Neural cell (in vitro differentiated cells): ENCODE results near the gene ZNF280C. TPM values are rescaled to one million over a fixed set of nuclear protein-coding genes. Genes with fewer than 3 reads are reported as not detected.

Experiments
- H2AFZ ChIP-seq: fragments of 200-600, 300-800 bp; sonication (generic), shearing (Covaris generic); 2 replicates; pipeline ENCODE4 v1.6.0; 2014; ENCODE audit warnings: low read depth, mild to moderate bottlenecking, antibody characterized with exemption, low read length, moderate library complexity
- H3F3A ChIP-seq: fragments of 200-600 bp; shearing (Covaris generic); 2 replicates; pipeline ENCODE4 v1.6.1; 2016; ENCODE audit warnings: mild to moderate bottlenecking, moderate library complexity, mixed read lengths, antibody characterized with exemption, low read length; ENCODE audit not compliant: insufficient read depth, poor library complexity, severe bottlenecking
- H3K27ac ChIP-seq: fragments of 200-600, 300-800 bp; sonication (generic), shearing (Covaris generic); 2 replicates; pipeline ENCODE4 v1.5.1; 2014; ENCODE audit warnings: mild to moderate bottlenecking, low read length, moderate library complexity
- H3K27me3 ChIP-seq: fragments of 300-800, 200-600 bp; sonication (generic), shearing (Covaris generic); 2 replicates; pipeline ENCODE4 v1.6.0; 2014; ENCODE audit warnings: mild to moderate bottlenecking, low read depth, low read length, moderate library complexity; ENCODE audit not compliant: insufficient read depth
- H3K36me3 ChIP-seq: fragments of 300-800, 200-600 bp; sonication (generic), shearing (Covaris generic); 2 replicates; pipeline ENCODE4 v1.5.1; 2014; ENCODE audit warnings: mild to moderate bottlenecking, antibody characterized with exemption, low read length, moderate library complexity; ENCODE audit not compliant: insufficient read depth
- H3K4me2 ChIP-seq: fragments of 300-800, 200-600 bp; sonication (generic), shearing (Covaris generic); 2 replicates; pipeline ENCODE4 v1.6.0; 2014; ENCODE audit warnings: mild to moderate bottlenecking, low read length
- H3K4me3 ChIP-seq: fragments of 300-800, 200-600 bp; sonication (generic), shearing (Covaris generic); 2 replicates; pipeline ENCODE4 v1.5.1; 2014; ENCODE audit warnings: mild to moderate bottlenecking, low read length, moderate library complexity
- H3K79me2 ChIP-seq: fragments of 200-600 bp; shearing (Covaris generic); replicated peaks from 2 replicates; pipeline ENCODE4 v1.6.0; 2014; ENCODE audit warnings: mild to moderate bottlenecking, low read length, moderate library complexity; ENCODE audit not compliant: insufficient read depth
- H3K9ac ChIP-seq: fragments of 300-800, 200-600 bp; sonication (generic), shearing (Covaris generic); 2 replicates; pipeline ENCODE4 v1.6.1; 2016; ENCODE audit warnings: mild to moderate bottlenecking, low read length, mixed read lengths
- H3K9me2 ChIP-seq: fragments of 200-600 bp; shearing (Covaris generic); 2 replicates; pipeline ENCODE4 v1.6.1; 2016; ENCODE audit warnings: mild to moderate bottlenecking, low read length, mixed read lengths; ENCODE audit not compliant: insufficient read depth
- H3K9me3 ChIP-seq: fragments of 200-600, 300-800 bp; sonication (generic), shearing (Covaris generic); 2 replicates; pipeline ENCODE4 v1.6.1; 2016; ENCODE audit warnings: mild to moderate bottlenecking, mixed run types, low read length, moderate library complexity, mixed read lengths
- H4K20me1 ChIP-seq: fragments of 200-600 bp; shearing (Covaris generic); 2 replicates; pipeline ENCODE4 v1.6.1; 2016; ENCODE audit warnings: mild to moderate bottlenecking, mixed run types; ENCODE audit not compliant: insufficient read depth
- CTCF ChIP-seq: fragments of 450-650 bp; IDR thresholded peaks from 2 replicates; pipeline ENCODE4 v1.5.1; 2014; ENCODE audit warnings: antibody characterized with exemption, mild to moderate bottlenecking, moderate library complexity; ENCODE audit not compliant: poor library complexity, severe bottlenecking
- EP300 ChIP-seq: fragments of 450-650 bp; conservative IDR thresholded peaks from 2 replicates; pipeline ENCODE4 v1.6.1; 2014; ENCODE audit warnings: antibody characterized with exemption, mild to moderate bottlenecking, moderate library complexity; ENCODE audit not compliant: poor library complexity, severe bottlenecking
- EZH2 ChIP-seq: fragments of 200-600, 300-800 bp; shearing (Covaris generic), sonication (generic); IDR thresholded peaks from 2 replicates; pipeline ENCODE4 v1.6.1; 2014; ENCODE audit warnings: antibody characterized with exemption, low read length, borderline replicate concordance, mild to moderate bottlenecking; ENCODE audit not compliant: insufficient read depth, poor library complexity, severe bottlenecking
- MXI1 ChIP-seq: fragments of 450-650 bp; conservative IDR thresholded peaks from 2 replicates; pipeline ENCODE4 v1.6.1; 2014; ENCODE audit warnings: antibody characterized with exemption, mild to moderate bottlenecking; ENCODE audit not compliant: poor library complexity, severe bottlenecking
- POLR2AphosphoS5 ChIP-seq: IDR thresholded peaks from 2 replicates; pipeline ENCODE4 v1.6.1; 2012
- RAD21 ChIP-seq: fragments of 450-650 bp; conservative IDR thresholded peaks from 2 replicates; pipeline ENCODE4 v1.6.1; 2014; ENCODE audit warnings: antibody characterized with exemption, mild to moderate bottlenecking, moderate library complexity
- SMC3 ChIP-seq: fragments of 450-650 bp; conservative IDR thresholded peaks from 2 replicates; pipeline ENCODE4 v1.6.1; 2014; ENCODE audit warnings: antibody characterized with exemption, mild to moderate bottlenecking, moderate library complexity; ENCODE audit not compliant: poor library complexity
- TAF1 ChIP-seq: IDR thresholded peaks from 2 replicates; pipeline ENCODE4 v1.6.1; 2012; ENCODE audit warnings: low read depth
- polyA plus RNA-seq: library from polyadenylated mRNA; depleted of rRNA; stranded (reverse); fragments of >200 nt; gene quantifications from 2 replicates; pipeline ENCODE4 v1.2.3, GENCODE V29; 2014
- TF ChIP-seq, protein P1 (sequence below): IDR thresholded peaks from 2 replicates; pipeline ENCODE4 v1.6.1; 2012; ENCODE audit warnings: borderline replicate concordance

ZNF280C gene
- polyA plus RNA-seq, 1 donor from 2014 or later, result 9.5 TPM

DNA sequence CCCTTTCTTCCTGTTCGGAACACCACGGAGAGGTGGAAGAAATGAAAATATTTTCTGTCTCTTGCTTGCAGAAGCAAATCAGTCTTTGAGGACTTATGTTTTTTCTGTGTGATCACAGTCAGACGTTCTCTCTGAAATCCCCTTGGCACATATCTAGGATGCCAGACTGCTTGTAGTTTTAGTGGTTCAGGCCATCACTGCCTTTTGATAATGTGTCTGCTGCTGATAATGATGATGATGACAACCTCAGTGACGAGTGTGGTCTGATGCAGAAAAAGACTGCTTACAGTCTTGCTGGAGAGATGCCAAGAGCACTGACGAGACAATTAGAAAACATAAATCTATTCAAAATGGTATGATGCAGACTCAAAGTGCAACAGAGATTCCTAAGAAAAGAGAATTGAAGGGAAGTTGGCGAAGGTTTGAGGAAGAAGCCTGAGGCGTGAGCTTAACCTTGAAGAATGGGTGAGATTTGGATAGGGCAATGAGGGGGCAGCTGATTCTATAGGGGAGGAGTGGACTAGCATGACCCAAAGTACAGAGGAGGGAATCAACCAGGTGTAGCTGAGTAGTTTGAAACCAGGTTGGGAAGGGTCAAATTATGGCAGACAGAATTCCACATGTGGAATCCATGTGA is 89.0 kb downstream of the ZNF280C start:
- H3K9ac ChIP-seq, result peak overlapping the region; percentile 23
- no peaks in the 10 kb centered on the region for H3K27me3 ChIP-seq
- H3K9me2 ChIP-seq, result no peaks in the 10 kb centered on the region
- peaks cover 8% of the 10 kb centered on the region for H3K79me2 ChIP-seq
- no peaks in the 10 kb centered on the region for H3K36me3 ChIP-seq
- H4K20me1 ChIP-seq, result no peaks in the 10 kb centered on the region
- H2AFZ ChIP-seq, result no peak overlapping the region
- H3K27ac ChIP-seq, result peak overlapping the region; percentile 60
- H3K4me3 ChIP-seq, result peak overlapping the region; percentile 39
- no peak overlapping the region for H3K4me2 ChIP-seq
- no peaks in the 10 kb centered on the region for H3K9me3 ChIP-seq
- peak; percentile 51 for TF ChIP-seq POLR2AphosphoS5
- TF ChIP-seq, protein P1, sequence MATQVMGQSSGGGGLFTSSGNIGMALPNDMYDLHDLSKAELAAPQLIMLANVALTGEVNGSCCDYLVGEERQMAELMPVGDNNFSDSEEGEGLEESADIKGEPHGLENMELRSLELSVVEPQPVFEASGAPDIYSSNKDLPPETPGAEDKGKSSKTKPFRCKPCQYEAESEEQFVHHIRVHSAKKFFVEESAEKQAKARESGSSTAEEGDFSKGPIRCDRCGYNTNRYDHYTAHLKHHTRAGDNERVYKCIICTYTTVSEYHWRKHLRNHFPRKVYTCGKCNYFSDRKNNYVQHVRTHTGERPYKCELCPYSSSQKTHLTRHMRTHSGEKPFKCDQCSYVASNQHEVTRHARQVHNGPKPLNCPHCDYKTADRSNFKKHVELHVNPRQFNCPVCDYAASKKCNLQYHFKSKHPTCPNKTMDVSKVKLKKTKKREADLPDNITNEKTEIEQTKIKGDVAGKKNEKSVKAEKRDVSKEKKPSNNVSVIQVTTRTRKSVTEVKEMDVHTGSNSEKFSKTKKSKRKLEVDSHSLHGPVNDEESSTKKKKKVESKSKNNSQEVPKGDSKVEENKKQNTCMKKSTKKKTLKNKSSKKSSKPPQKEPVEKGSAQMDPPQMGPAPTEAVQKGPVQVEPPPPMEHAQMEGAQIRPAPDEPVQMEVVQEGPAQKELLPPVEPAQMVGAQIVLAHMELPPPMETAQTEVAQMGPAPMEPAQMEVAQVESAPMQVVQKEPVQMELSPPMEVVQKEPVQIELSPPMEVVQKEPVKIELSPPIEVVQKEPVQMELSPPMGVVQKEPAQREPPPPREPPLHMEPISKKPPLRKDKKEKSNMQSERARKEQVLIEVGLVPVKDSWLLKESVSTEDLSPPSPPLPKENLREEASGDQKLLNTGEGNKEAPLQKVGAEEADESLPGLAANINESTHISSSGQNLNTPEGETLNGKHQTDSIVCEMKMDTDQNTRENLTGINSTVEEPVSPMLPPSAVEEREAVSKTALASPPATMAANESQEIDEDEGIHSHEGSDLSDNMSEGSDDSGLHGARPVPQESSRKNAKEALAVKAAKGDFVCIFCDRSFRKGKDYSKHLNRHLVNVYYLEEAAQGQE, result no peak
- TF ChIP-seq TAF1, result no peak
- peak; percentile 37 for TF ChIP-seq EP300
- no peaks in the 10 kb centered on the region for H3F3A ChIP-seq

DNA sequence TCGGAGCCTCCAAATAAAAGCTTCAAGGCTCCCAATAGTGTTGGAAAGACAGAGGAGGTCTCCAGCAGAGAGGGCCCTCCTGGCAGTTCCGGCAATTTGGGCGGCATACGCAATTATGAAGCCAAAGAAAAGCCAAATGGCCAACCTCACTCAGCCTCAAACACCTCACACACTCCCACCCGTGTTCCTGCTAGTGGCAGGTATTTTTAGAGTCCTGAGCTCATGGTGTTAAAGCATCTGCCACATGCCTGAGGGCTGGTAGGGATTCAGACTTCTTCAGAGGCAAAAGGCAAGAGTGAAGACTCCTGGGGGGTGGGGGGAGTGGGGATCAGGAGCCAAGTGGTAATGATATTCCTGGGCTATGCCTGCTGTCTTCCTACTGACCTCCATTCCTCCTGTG is 89.5 kb downstream of the ZNF280C start:
- Histone ChIP-seq H3K9me2 (no peaks in the 10 kb centered on the region), H3K36me3 (no peaks in the 10 kb centered on the region), H4K20me1 (no peaks in the 10 kb centered on the region), H3K79me2 (peaks cover 12% of the 10 kb centered on the region), H2AFZ (no peak overlapping the region), H3F3A (no peaks in the 10 kb centered on the region), H3K9me3 (no peaks in the 10 kb centered on the region), H3K9ac (peak overlapping the region; percentile 23), H3K4me2 (no peak overlapping the region), H3K27me3 (no peaks in the 10 kb centered on the region), H3K27ac (peak overlapping the region; percentile 60), H3K4me3 (peak overlapping the region; percentile 39)
- TF ChIP-seq, protein P1, result no peak
- TF ChIP-seq MXI1 (no peak), RAD21 (no peak), EP300 (no peak), POLR2AphosphoS5 (no peak), TAF1 (no peak), SMC3 (no peak), EZH2 (no peak), CTCF (no peak)
